ENCODE results near the gene NPAS2.

- TF ChIP-seq EZH2 (IDR thresholded peaks at IDR 0.05; ENCODE audit: low read length) (no peak), CTCF (optimal IDR thresholded peaks at IDR 0.05 in 1 of 3, IDR thresholded peaks at IDR 0.05 in 1 of 3, conservative IDR thresholded peaks at IDR 0.05 in 1 of 3; ENCODE audit: extremely low read depth in 1 of 3, insufficient read depth in 2 of 3, low read length in 3 of 3) (no peak)
These were observed 1.9 kb downstream of the NPAS2 start for GRCh38 chr2:100821911-100822265.

Data from keratinocyte (primary cell).